Activated CD4-positive, alpha-beta T cell treated with anti-CD3 and anti-CD28 coated beads, Interleukin-2, amount 10 ng/mL, durations not matched to agents 24 days and 14 days (primary cell): ENCODE data around the gene DDX18. TPM values are rescaled to one million over a fixed set of nuclear protein-coding genes. Genes with fewer than 3 reads are reported as not detected.
"Not testable (repeated sequence)": the region's sequence is repeated elsewhere in the genome, so short reads cannot be mapped to it uniquely, and the experiment has no call there.

Source experiments
- DNase-seq: peaks from one replicate; pipeline ENCODE4 v3.0.0; 2022
- H3K27ac Mint-ChIP-seq: one replicate; pipeline ENCODE4 v1.8.0; 2022; ENCODE audit warnings: mild to moderate bottlenecking, mixed read lengths
- H3K27me3 Mint-ChIP-seq: one replicate; pipeline ENCODE4 v1.8.0; 2022; ENCODE audit warnings: mixed read lengths
- H3K36me3 Mint-ChIP-seq: one replicate; pipeline ENCODE4 v1.8.0; 2022; ENCODE audit warnings: low read depth, mild to moderate bottlenecking, mixed read lengths
- H3K4me1 Mint-ChIP-seq: one replicate; pipeline ENCODE4 v1.8.0; 2021; ENCODE audit warnings: mixed read lengths
- H3K4me3 Mint-ChIP-seq: one replicate; pipeline ENCODE4 v1.8.0; 2022; ENCODE audit warnings: mild to moderate bottlenecking, moderate library complexity, mixed read lengths
- H3K9me3 Mint-ChIP-seq: one replicate; pipeline ENCODE4 v1.8.0; 2021; ENCODE audit warnings: mixed read lengths
- intact Hi-C: fragments of 100-400 bp; cut with micrococcal nuclease; formaldehyde crosslinking; loops from one replicate; pipeline ENCODE4 v1.15.1; 2023
- total RNA-seq: library from RNA; stranded (reverse); gene quantifications from 2 replicates; pipeline ENCODE4 v1.2.3, GENCODE V29; 2022

Gene DDX18
- total RNA-seq, result 150 and 157 TPM in 2 replicates

GRCh38 chr2:117814417-117815264, at the start of gene DDX18:
Gene DDX18, plus strand, starts transcription at chr2:117814691. Its CDS starts 87 bp downstream, at chr2:117814778.
- Mint-ChIP-seq H3K4me3 (peak within 1 kb of the TSS; percentile 97), H3K4me1 (peaks cover 30% of the 10 kb centered on the region), H3K9me3 (no peaks in the 10 kb centered on the region), H3K36me3 (peaks cover 35% of the 10 kb centered on the region), H3K27ac (peak within 1 kb of the TSS; percentile 95), H3K27me3 (no peaks in the 10 kb centered on the region)
- intact Hi-C loops, result loop anchor here (1.0 to 2.0 kb wide), 4 partner anchors 189 to 370 kb away; partner anchors contain the start of genes CCDC93 and INSIG2
- DNase-seq, result peak; percentile 99

GRCh38 chr2:117770730-117771129, 43.8 kb upstream of the DDX18 start:
- Mint-ChIP-seq H3K27me3 (no peaks in the 10 kb centered on the region), H3K4me1 (no peaks in the 10 kb centered on the region), H3K4me3 (no peak overlapping the region), H3K9me3 (no peaks in the 10 kb centered on the region), H3K36me3 (no peaks in the 10 kb centered on the region), H3K27ac (no peak overlapping the region)
- intact Hi-C loops, result no loop called here
- DNase-seq, result no peak

- H3K4me1 Mint-ChIP-seq, result no peaks in the 10 kb centered on the region
- intact Hi-C loops, result no loop called here
- no peaks in the 10 kb centered on the region for H3K27me3 Mint-ChIP-seq
- no peak overlapping the region for H3K4me3 Mint-ChIP-seq
- no peaks in the 10 kb centered on the region for H3K9me3 Mint-ChIP-seq
- DNase-seq, result no peak
- H3K36me3 Mint-ChIP-seq, result no peaks in the 10 kb centered on the region
- H3K27ac Mint-ChIP-seq, result no peak overlapping the region
Observed at GRCh38 chr2:117771969-117772630, 42.4 kb upstream of the DDX18 start.

GRCh38 chr2:117774716-117775115, 39.8 kb upstream of the DDX18 start:
- H3K36me3 Mint-ChIP-seq, result no peaks in the 10 kb centered on the region
- intact Hi-C loops, result no loop called here
- H3K4me3 Mint-ChIP-seq, result no peak overlapping the region
- no peak overlapping the region for H3K27ac Mint-ChIP-seq
- H3K27me3 Mint-ChIP-seq, result no peaks in the 10 kb centered on the region
- no peak for DNase-seq
- H3K4me1 Mint-ChIP-seq, result no peaks in the 10 kb centered on the region
- no peaks in the 10 kb centered on the region for H3K9me3 Mint-ChIP-seq

GRCh38 chr2:117775703-117776219, 38.7 kb upstream of the DDX18 start:
- no peaks in the 10 kb centered on the region for H3K4me1 Mint-ChIP-seq
- H3K27ac Mint-ChIP-seq, result no peak overlapping the region
- no peaks in the 10 kb centered on the region for H3K27me3 Mint-ChIP-seq
- no peaks in the 10 kb centered on the region for H3K36me3 Mint-ChIP-seq
- intact Hi-C loops, result no loop called here
- no peaks in the 10 kb centered on the region for H3K9me3 Mint-ChIP-seq
- DNase-seq, result no peak
- H3K4me3 Mint-ChIP-seq, result no peak overlapping the region

- DNase-seq, result no peak
- no peaks in the 10 kb centered on the region for H3K27me3 Mint-ChIP-seq
- H3K9me3 Mint-ChIP-seq, result no peaks in the 10 kb centered on the region
- no peaks in the 10 kb centered on the region for H3K36me3 Mint-ChIP-seq
- H3K27ac Mint-ChIP-seq, result no peak overlapping the region
- intact Hi-C loops, result no loop called here
- no peak overlapping the region for H3K4me3 Mint-ChIP-seq
- no peaks in the 10 kb centered on the region for H3K4me1 Mint-ChIP-seq
Observed at GRCh38 chr2:117776888-117777287, 37.6 kb upstream of the DDX18 start.

GRCh38 chr2:117785740-117786139, 28.8 kb upstream of the DDX18 start:
- no peaks in the 10 kb centered on the region for H3K4me1 Mint-ChIP-seq
- no peak overlapping the region for H3K4me3 Mint-ChIP-seq
- intact Hi-C loops, result loop anchor here (10.0 kb wide), 1 partner anchor 311 kb away; no protein-coding TSS in a partner anchor
- H3K27ac Mint-ChIP-seq, result no peak overlapping the region
- peaks cover 3% of the 10 kb centered on the region for H3K9me3 Mint-ChIP-seq
- DNase-seq, result peak; percentile 75
- H3K27me3 Mint-ChIP-seq, result no peaks in the 10 kb centered on the region
- H3K36me3 Mint-ChIP-seq, result no peaks in the 10 kb centered on the region

GRCh38 chr2:117786520-117786919, 28.0 kb upstream of the DDX18 start:
- H3K27me3 Mint-ChIP-seq, result no peaks in the 10 kb centered on the region
- H3K4me3 Mint-ChIP-seq, result no peak overlapping the region
- H3K4me1 Mint-ChIP-seq, result no peaks in the 10 kb centered on the region
- no peak for DNase-seq
- H3K36me3 Mint-ChIP-seq, result no peaks in the 10 kb centered on the region
- H3K9me3 Mint-ChIP-seq, result peaks cover 3% of the 10 kb centered on the region
- intact Hi-C loops, result loop anchor here (10.0 kb wide), 1 partner anchor 312 kb away; no protein-coding TSS in a partner anchor
- H3K27ac Mint-ChIP-seq, result no peak overlapping the region

GRCh38 chr2:117789505-117789904, 25.0 kb upstream of the DDX18 start:
- H3K9me3 Mint-ChIP-seq, result no peaks in the 10 kb centered on the region
- intact Hi-C loops, result loop anchor here (10.0 kb wide), 1 partner anchor 315 kb away; no protein-coding TSS in a partner anchor
- H3K27me3 Mint-ChIP-seq, result no peaks in the 10 kb centered on the region
- H3K27ac Mint-ChIP-seq, result no peak overlapping the region
- no peak overlapping the region for H3K4me3 Mint-ChIP-seq
- no peak for DNase-seq
- H3K4me1 Mint-ChIP-seq, result no peaks in the 10 kb centered on the region
- no peaks in the 10 kb centered on the region for H3K36me3 Mint-ChIP-seq

GRCh38 chr2:117794668-117795067, 19.8 kb upstream of the DDX18 start:
- no peaks in the 10 kb centered on the region for H3K36me3 Mint-ChIP-seq
- no peak for DNase-seq
- peaks cover 3% of the 10 kb centered on the region for H3K9me3 Mint-ChIP-seq
- no peak overlapping the region for H3K4me3 Mint-ChIP-seq
- no peak overlapping the region for H3K27ac Mint-ChIP-seq
- peaks cover 1% of the 10 kb centered on the region for H3K27me3 Mint-ChIP-seq
- H3K4me1 Mint-ChIP-seq, result no peaks in the 10 kb centered on the region
- intact Hi-C loops, result no loop called here

- Mint-ChIP-seq H3K36me3 (no peaks in the 10 kb centered on the region), H3K4me1 (peaks cover 5% of the 10 kb centered on the region), H3K27me3 (peaks cover 20% of the 10 kb centered on the region), H3K4me3 (no peak overlapping the region), H3K9me3 (no peaks in the 10 kb centered on the region), H3K27ac (no peak overlapping the region)
- intact Hi-C loops, result no loop called here
- DNase-seq, result no peak
Observed at GRCh38 chr2:117801826-117802225, 12.7 kb upstream of the DDX18 start.

GRCh38 chr2:117803644-117804325, 10.7 kb upstream of the DDX18 start:
- H3K9me3 Mint-ChIP-seq, H3K36me3 Mint-ChIP-seq, intact Hi-C loops, H3K4me1 Mint-ChIP-seq, H3K27ac Mint-ChIP-seq: not testable (repeated sequence)
- H3K4me3 Mint-ChIP-seq, result peak overlapping the region; percentile 81
- peak; percentile 60 for DNase-seq
- H3K27me3 Mint-ChIP-seq, result peaks cover 20% of the 10 kb centered on the region

- Mint-ChIP-seq H3K4me1 (peaks cover 18% of the 10 kb centered on the region), H3K27ac (no peak overlapping the region), H3K9me3 (no peaks in the 10 kb centered on the region), H3K4me3 (no peak overlapping the region), H3K27me3 (no peaks in the 10 kb centered on the region), H3K36me3 (peaks cover 13% of the 10 kb centered on the region)
- intact Hi-C loops, result no loop called here
- DNase-seq, result no peak
Observed at GRCh38 chr2:117812443-117812842, 2.0 kb upstream of the DDX18 start.
